Measurements from ENCODE around the gene FLOT1. TPM values are rescaled to one million over a fixed set of nuclear protein-coding genes. Genes with fewer than 3 reads are reported as not detected.

Gene FLOT1
- total and polyA plus RNA-seq, 9 of the 15 experiments (the other 6 are each of a cell fraction or from before 2014, with no cell fraction given): 11.7 to 149 (median 118) TPM

Small RNA genes lying within 50 kb of the gene (small RNA-seq; reads per million reads assigned to genes)
- gene RF00019 (not detected), gene RN7SL353P (not detected)

Other genes starting within 250 kb of the FLOT1 start
Only the 7 nearest of the 19 such genes appear.
- gene C6orf136, start 95.6 kb downstream of the FLOT1 start, total RNA-seq (2014; rRNA removed): 16.9 and 26.8 TPM in 2 replicates
- 14.1 and 14.5 TPM in 2 replicates for gene C6orf136, start 95.6 kb downstream of the FLOT1 start, total RNA-seq (2014; rRNA removed; fragmentation: Illumina TruSeq; extraction: Trizol)
- gene C6orf136, start 95.6 kb downstream of the FLOT1 start, total RNA-seq (2015; rRNA removed; fragmentation: Illumina TruSeq; extraction: Trizol): 15.6 and 19.0 TPM in 2 replicates
- 55.0 and 63.1 TPM in 2 replicates for gene C6orf136, start 95.6 kb downstream of the FLOT1 start, total RNA-seq (2021)
- gene C6orf136, start 95.6 kb downstream of the FLOT1 start, polyA plus RNA-seq (2011; rRNA removed): 16.2 and 35.4 TPM in 2 replicates
- gene C6orf136, start 95.6 kb downstream of the FLOT1 start, polyA plus RNA-seq (2014; fragmentation: Illumina TruSeq; extraction: Trizol): 50.3 and 54.6 TPM in 2 replicates
- 10 to 100 TPM; 18.4 to 18.5 TPM for gene C6orf136, start 95.6 kb downstream of the FLOT1 start, polyA plus RNA-seq (2014; fragmentation: Nextera tagmentation; extraction: Ambion mirVana)
- 34.7 and 43.6 TPM in 2 replicates for gene C6orf136, start 95.6 kb downstream of the FLOT1 start, polyA plus RNA-seq (2014; rRNA removed)
- gene DHX16, start 69.7 kb downstream of the FLOT1 start, total RNA-seq (2014; rRNA removed): 57.7 and 62.8 TPM in 2 replicates
- gene DHX16, start 69.7 kb downstream of the FLOT1 start, total RNA-seq (2014; rRNA removed; fragmentation: Illumina TruSeq; extraction: Trizol): 45.2 and 45.3 TPM in 2 replicates
- gene DHX16, start 69.7 kb downstream of the FLOT1 start, total RNA-seq (2015; rRNA removed; fragmentation: Illumina TruSeq; extraction: Trizol): 60.2 and 65.1 TPM in 2 replicates
- 42.7 and 47.5 TPM in 2 replicates for gene DHX16, start 69.7 kb downstream of the FLOT1 start, total RNA-seq (2021)
- gene DHX16, start 69.7 kb downstream of the FLOT1 start, polyA plus RNA-seq (2011; rRNA removed): 41.5 and 57.4 TPM in 2 replicates
- gene DHX16, start 69.7 kb downstream of the FLOT1 start, polyA plus RNA-seq (2014; fragmentation: Illumina TruSeq; extraction: Trizol): 65.1 and 66.1 TPM in 2 replicates
- 10 to 100 TPM; 14.6 to 15.3 TPM for gene DHX16, start 69.7 kb downstream of the FLOT1 start, polyA plus RNA-seq (2014; fragmentation: Nextera tagmentation; extraction: Ambion mirVana)
- 47.9 and 57.3 TPM in 2 replicates for gene DHX16, start 69.7 kb downstream of the FLOT1 start, polyA plus RNA-seq (2014; rRNA removed)
- 29.1 and 46.5 TPM in 2 replicates for gene PPP1R18, start 56.0 kb downstream of the FLOT1 start, total RNA-seq (2014; rRNA removed)
- 36.3 and 37.5 TPM in 2 replicates for gene PPP1R18, start 56.0 kb downstream of the FLOT1 start, total RNA-seq (2014; rRNA removed; fragmentation: Illumina TruSeq; extraction: Trizol)
- 42.6 and 45.3 TPM in 2 replicates for gene PPP1R18, start 56.0 kb downstream of the FLOT1 start, total RNA-seq (2015; rRNA removed; fragmentation: Illumina TruSeq; extraction: Trizol)
- 65.1 and 69.5 TPM in 2 replicates for gene PPP1R18, start 56.0 kb downstream of the FLOT1 start, total RNA-seq (2021)
- gene PPP1R18, start 56.0 kb downstream of the FLOT1 start, polyA plus RNA-seq (2011; rRNA removed): 80.5 and 118 TPM in 2 replicates
- 96.8 and 99.2 TPM in 2 replicates for gene PPP1R18, start 56.0 kb downstream of the FLOT1 start, polyA plus RNA-seq (2014; fragmentation: Illumina TruSeq; extraction: Trizol)
- gene PPP1R18, start 56.0 kb downstream of the FLOT1 start, polyA plus RNA-seq (2014; fragmentation: Nextera tagmentation; extraction: Ambion mirVana): 10 to 100 TPM; 12.0 to 12.6 TPM
- 60.2 and 69.0 TPM in 2 replicates for gene PPP1R18, start 56.0 kb downstream of the FLOT1 start, polyA plus RNA-seq (2014; rRNA removed)
- 9.7 and 12.4 TPM in 2 replicates for gene NRM, start 51.7 kb downstream of the FLOT1 start, total RNA-seq (2014; rRNA removed)
- 10.6 and 14.4 TPM in 2 replicates for gene NRM, start 51.7 kb downstream of the FLOT1 start, total RNA-seq (2014; rRNA removed; fragmentation: Illumina TruSeq; extraction: Trizol)
- gene NRM, start 51.7 kb downstream of the FLOT1 start, total RNA-seq (2015; rRNA removed; fragmentation: Illumina TruSeq; extraction: Trizol): 17.4 and 18.1 TPM in 2 replicates
- 32.9 and 35.7 TPM in 2 replicates for gene NRM, start 51.7 kb downstream of the FLOT1 start, total RNA-seq (2021)
- 12.6 and 22.9 TPM in 2 replicates for gene NRM, start 51.7 kb downstream of the FLOT1 start, polyA plus RNA-seq (2011; rRNA removed)
- gene NRM, start 51.7 kb downstream of the FLOT1 start, polyA plus RNA-seq (2014; fragmentation: Illumina TruSeq; extraction: Trizol): 57.9 and 58.2 TPM in 2 replicates
- gene NRM, start 51.7 kb downstream of the FLOT1 start, polyA plus RNA-seq (2014; fragmentation: Nextera tagmentation; extraction: Ambion mirVana): 10 to 100 TPM; 16.1 to 18.6 TPM
- gene NRM, start 51.7 kb downstream of the FLOT1 start, polyA plus RNA-seq (2014; rRNA removed): 19.4 and 22.5 TPM in 2 replicates
- gene MDC1, start 25.4 kb downstream of the FLOT1 start, total RNA-seq (2014; rRNA removed): 15.7 and 24.3 TPM in 2 replicates
- gene MDC1, start 25.4 kb downstream of the FLOT1 start, total RNA-seq (2014; rRNA removed; fragmentation: Illumina TruSeq; extraction: Trizol): 20.0 and 25.5 TPM in 2 replicates
- 15.6 and 18.2 TPM in 2 replicates for gene MDC1, start 25.4 kb downstream of the FLOT1 start, total RNA-seq (2015; rRNA removed; fragmentation: Illumina TruSeq; extraction: Trizol)
- gene MDC1, start 25.4 kb downstream of the FLOT1 start, total RNA-seq (2021): 96.8 and 114 TPM in 2 replicates
- 21.5 and 55.8 TPM in 2 replicates for gene MDC1, start 25.4 kb downstream of the FLOT1 start, polyA plus RNA-seq (2011; rRNA removed)
- gene MDC1, start 25.4 kb downstream of the FLOT1 start, polyA plus RNA-seq (2014; fragmentation: Illumina TruSeq; extraction: Trizol): 72.9 and 95.4 TPM in 2 replicates
- gene MDC1, start 25.4 kb downstream of the FLOT1 start, polyA plus RNA-seq (2014; fragmentation: Nextera tagmentation; extraction: Ambion mirVana): 1 to 10 TPM; 8.2 to 8.8 TPM
- gene MDC1, start 25.4 kb downstream of the FLOT1 start, polyA plus RNA-seq (2014; rRNA removed): 31.3 and 35.0 TPM in 2 replicates
- gene TUBB, start 22.3 kb downstream of the FLOT1 start, total RNA-seq (2014; rRNA removed): 1,062 and 1,409 TPM in 2 replicates
- gene TUBB, start 22.3 kb downstream of the FLOT1 start, total RNA-seq (2014; rRNA removed; fragmentation: Illumina TruSeq; extraction: Trizol): 863 and 971 TPM in 2 replicates
- gene TUBB, start 22.3 kb downstream of the FLOT1 start, total RNA-seq (2015; rRNA removed; fragmentation: Illumina TruSeq; extraction: Trizol): 1,443 and 1,478 TPM in 2 replicates
- 1,495 and 1,529 TPM in 2 replicates for gene TUBB, start 22.3 kb downstream of the FLOT1 start, total RNA-seq (2021)
- 2,369 and 2,705 TPM in 2 replicates for gene TUBB, start 22.3 kb downstream of the FLOT1 start, polyA plus RNA-seq (2011; rRNA removed)
- gene TUBB, start 22.3 kb downstream of the FLOT1 start, polyA plus RNA-seq (2014; fragmentation: Illumina TruSeq; extraction: Trizol): 2,541 and 2,870 TPM in 2 replicates
- 1,000 to 10,000 TPM; 1,106 to 1,864 TPM for gene TUBB, start 22.3 kb downstream of the FLOT1 start, polyA plus RNA-seq (2014; fragmentation: Nextera tagmentation; extraction: Ambion mirVana)
- gene TUBB, start 22.3 kb downstream of the FLOT1 start, polyA plus RNA-seq (2014; rRNA removed): 1,462 and 1,903 TPM in 2 replicates
- 18.7 and 24.7 TPM in 2 replicates for gene IER3, start 1.9 kb upstream of the FLOT1 start, total RNA-seq (2014; rRNA removed)
- gene IER3, start 1.9 kb upstream of the FLOT1 start, total RNA-seq (2014; rRNA removed; fragmentation: Illumina TruSeq; extraction: Trizol): 8.0 and 8.2 TPM in 2 replicates
- 13.0 and 15.1 TPM in 2 replicates for gene IER3, start 1.9 kb upstream of the FLOT1 start, total RNA-seq (2015; rRNA removed; fragmentation: Illumina TruSeq; extraction: Trizol)
- 23.4 and 24.1 TPM in 2 replicates for gene IER3, start 1.9 kb upstream of the FLOT1 start, total RNA-seq (2021)
- gene IER3, start 1.9 kb upstream of the FLOT1 start, polyA plus RNA-seq (2011; rRNA removed): 8.8 and 11.5 TPM in 2 replicates
- gene IER3, start 1.9 kb upstream of the FLOT1 start, polyA plus RNA-seq (2014; fragmentation: Illumina TruSeq; extraction: Trizol): 11.4 and 12.5 TPM in 2 replicates
- gene IER3, start 1.9 kb upstream of the FLOT1 start, polyA plus RNA-seq (2014; fragmentation: Nextera tagmentation; extraction: Ambion mirVana): 1 to 10 TPM; 1.5 to 1.7 TPM
- gene IER3, start 1.9 kb upstream of the FLOT1 start, polyA plus RNA-seq (2014; rRNA removed): 26.0 and 30.0 TPM in 2 replicates